Breast epithelium (tissue), 3 donors: Measurements from ENCODE around the gene F12.

Experiments used
- POLR2A ChIP-seq: fragments of 450-650 bp; IDR thresholded peaks from one replicate; pipeline ENCODE4 v1.6.1; 2016; ENCODE audit warnings: antibody characterized with exemption, mild to moderate bottlenecking, moderate library complexity
- POLR2AphosphoS5 ChIP-seq, 3 donors: sonication (generic); formaldehyde crosslinking; IDR thresholded peaks; one replicate each; pipeline ENCODE4 v1.6.1; 2017; ENCODE audit warnings: antibody characterized with exemption in 3 of 3
- TF ChIP-seq, protein P1 (sequence below), 3 donors: fragments of 450-650 bp; IDR thresholded peaks; one replicate each; pipeline ENCODE4 v1.5.1; 2016 to 2017; ENCODE audit warnings: antibody characterized with exemption in 3 of 3, mild to moderate bottlenecking in 3 of 3, moderate library complexity in 3 of 3

DNA sequence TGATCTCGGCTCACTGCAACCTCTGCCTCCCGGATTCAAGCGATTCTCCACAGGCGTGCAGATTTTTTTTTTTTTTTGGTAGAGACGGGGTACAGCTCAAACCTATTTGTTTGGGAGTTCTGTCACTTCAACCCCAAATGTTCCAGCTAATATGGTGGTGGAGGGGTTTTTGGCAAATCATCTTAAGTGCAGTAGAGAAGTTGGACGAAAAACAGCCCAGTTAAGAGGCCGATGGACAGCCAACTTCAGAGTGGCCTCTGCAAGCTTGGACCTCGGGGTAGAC, 36.5 kb upstream of the F12 start:
- TF ChIP-seq, protein P1, sequence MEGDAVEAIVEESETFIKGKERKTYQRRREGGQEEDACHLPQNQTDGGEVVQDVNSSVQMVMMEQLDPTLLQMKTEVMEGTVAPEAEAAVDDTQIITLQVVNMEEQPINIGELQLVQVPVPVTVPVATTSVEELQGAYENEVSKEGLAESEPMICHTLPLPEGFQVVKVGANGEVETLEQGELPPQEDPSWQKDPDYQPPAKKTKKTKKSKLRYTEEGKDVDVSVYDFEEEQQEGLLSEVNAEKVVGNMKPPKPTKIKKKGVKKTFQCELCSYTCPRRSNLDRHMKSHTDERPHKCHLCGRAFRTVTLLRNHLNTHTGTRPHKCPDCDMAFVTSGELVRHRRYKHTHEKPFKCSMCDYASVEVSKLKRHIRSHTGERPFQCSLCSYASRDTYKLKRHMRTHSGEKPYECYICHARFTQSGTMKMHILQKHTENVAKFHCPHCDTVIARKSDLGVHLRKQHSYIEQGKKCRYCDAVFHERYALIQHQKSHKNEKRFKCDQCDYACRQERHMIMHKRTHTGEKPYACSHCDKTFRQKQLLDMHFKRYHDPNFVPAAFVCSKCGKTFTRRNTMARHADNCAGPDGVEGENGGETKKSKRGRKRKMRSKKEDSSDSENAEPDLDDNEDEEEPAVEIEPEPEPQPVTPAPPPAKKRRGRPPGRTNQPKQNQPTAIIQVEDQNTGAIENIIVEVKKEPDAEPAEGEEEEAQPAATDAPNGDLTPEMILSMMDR (IDR thresholded peaks at IDR 0.05) = no peak
- TF ChIP-seq POLR2A (no peak), POLR2AphosphoS5 (IDR thresholded peaks at IDR 0.05) (no peak)
